ENCODE measurements around the gene PTGS2. TPM values are rescaled to one million over a fixed set of nuclear protein-coding genes. Genes with fewer than 3 reads are reported as not detected.
"Not testable (repeated sequence)": the region's sequence is repeated elsewhere in the genome, so short reads cannot be mapped to it uniquely, and the experiment has no call there.

The PTGS2 gene
- total RNA-seq, 1 experiment from 2014 or later, result 0.37 TPM

DNA sequence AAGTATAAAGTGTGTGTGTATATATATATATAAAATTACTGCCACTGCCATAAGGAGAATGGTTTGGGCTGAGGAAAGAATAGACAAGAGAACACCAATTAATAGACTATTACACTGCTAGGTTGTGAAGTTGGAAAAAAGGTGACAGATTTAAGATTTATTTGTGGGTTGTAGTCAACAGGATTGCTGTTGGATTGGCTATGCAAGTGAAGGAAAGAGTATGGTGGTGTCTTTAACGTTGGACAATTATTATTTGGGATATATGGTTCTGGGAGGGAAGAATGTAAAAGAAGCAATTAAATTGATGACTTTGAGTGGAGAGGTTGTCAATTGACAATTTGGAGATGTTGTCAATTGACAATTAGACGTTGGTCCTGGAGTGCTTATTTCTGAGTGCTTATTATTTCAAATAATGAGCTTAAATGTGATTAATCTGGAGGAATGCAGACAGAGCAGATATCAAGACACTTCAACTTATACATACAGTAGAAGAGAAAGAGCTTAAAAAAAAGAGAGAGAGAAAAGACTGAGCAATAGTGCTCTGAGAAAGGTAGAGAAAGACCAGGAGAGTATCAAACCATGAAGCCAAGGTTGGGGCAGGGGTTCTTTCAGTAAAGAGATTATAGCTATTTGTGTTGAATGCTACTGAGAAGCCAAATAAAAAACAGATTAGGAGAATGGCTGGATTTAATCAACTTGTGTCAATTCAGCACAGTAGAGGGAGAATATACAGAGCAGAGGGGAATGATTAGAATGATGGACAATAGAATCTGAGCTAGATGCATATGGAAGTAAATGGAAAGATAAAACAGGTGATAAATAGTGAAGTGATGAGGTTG, 9.7 kb downstream of the PTGS2 start:
- H2BK20ac ChIP-seq (ENCODE audit: low read depth, low read length, poor library complexity, severe bottlenecking), result no peak overlapping the region
- no peaks in the 10 kb centered on the region for H3K27me3 ChIP-seq (ENCODE audit: insufficient read depth, low read length)
- H2BK5ac ChIP-seq (ENCODE audit: insufficient read length, low read length), result no peak overlapping the region
- DNase-seq, result no peak
- H3K4me1 Mint-ChIP-seq, result no peaks in the 10 kb centered on the region
- H3K79me1 ChIP-seq (ENCODE audit: insufficient read depth, low read depth, low read length, poor library complexity, severe bottlenecking), result no peaks in the 10 kb centered on the region
- WGBS (ENCODE audit: extremely low coverage, insufficient read length, low lambda C conversion rate), result no CpG with 5 or more reads among the region's 2 CpGs
- H4K5ac ChIP-seq (ENCODE audit: insufficient read length, low read depth, low read length), result no peak overlapping the region
- no peaks in the 10 kb centered on the region for H3K9me3 ChIP-seq (ENCODE audit: control insufficient read depth, low read depth, low read length)
- no peak overlapping the region for H2AK5ac ChIP-seq (ENCODE audit: insufficient read length, low read length)
- H3K27ac ChIP-seq (ENCODE audit: insufficient read length, low read depth, low read length), result no peak overlapping the region
- H4K91ac ChIP-seq (ENCODE audit: insufficient read length, low read depth, low read length), result no peak overlapping the region
- no peak overlapping the region for H3K14ac ChIP-seq (ENCODE audit: insufficient read depth, low read length)
- no peak overlapping the region for H3K18ac ChIP-seq (ENCODE audit: insufficient read length, low read depth, low read length)
- no peaks in the 10 kb centered on the region for H3K4me1 ChIP-seq (ENCODE audit: insufficient read depth, low read length)
- no peak overlapping the region for H2BK15ac ChIP-seq (ENCODE audit: low read depth, low read length)
- no peak overlapping the region for H2BK120ac ChIP-seq (ENCODE audit: low read depth, low read length, poor library complexity, severe bottlenecking)
- H3K23ac ChIP-seq (ENCODE audit: insufficient read length, low read depth, low read length), result no peak overlapping the region
- H3K23me2 ChIP-seq (ENCODE audit: insufficient read length, low read depth, low read length, poor library complexity, severe bottlenecking), result no peaks in the 10 kb centered on the region
- no peak overlapping the region for H3T11ph ChIP-seq (ENCODE audit: low read length)
- H3K36me3 Mint-ChIP-seq (ENCODE audit: insufficient read depth in 1 of 3, low read depth in 3 of 3), result no peaks in the 10 kb centered on the region; a peak in 1 of 7 replicates
- no peak overlapping the region for H3K9ac ChIP-seq (ENCODE audit: extremely low read depth, insufficient read length, low read length)
- H3K27ac Mint-ChIP-seq, result no peak overlapping the region
- H3K4me2 ChIP-seq (ENCODE audit: insufficient read depth, insufficient read length, low read length), result no peak overlapping the region
- no peak overlapping the region for H3K4ac ChIP-seq (ENCODE audit: low read depth, low read length)
- H3K9me3 Mint-ChIP-seq, result no peaks in the 10 kb centered on the region
- no peaks in the 10 kb centered on the region for H4K20me1 ChIP-seq (ENCODE audit: control insufficient read depth, insufficient read depth, insufficient read length)
- no peak overlapping the region for H2BK12ac ChIP-seq (ENCODE audit: insufficient read length, low read depth, low read length)
- no peak overlapping the region for H3K4me3 Mint-ChIP-seq
- H2AFZ ChIP-seq (ENCODE audit: low read length), result no peak overlapping the region
- no peaks in the 10 kb centered on the region for H3K27me3 Mint-ChIP-seq (ENCODE audit: low read depth)
- H3K56ac ChIP-seq (ENCODE audit: insufficient read length, low read depth, low read length), result no peak overlapping the region
- TF ChIP-seq, protein P1, sequence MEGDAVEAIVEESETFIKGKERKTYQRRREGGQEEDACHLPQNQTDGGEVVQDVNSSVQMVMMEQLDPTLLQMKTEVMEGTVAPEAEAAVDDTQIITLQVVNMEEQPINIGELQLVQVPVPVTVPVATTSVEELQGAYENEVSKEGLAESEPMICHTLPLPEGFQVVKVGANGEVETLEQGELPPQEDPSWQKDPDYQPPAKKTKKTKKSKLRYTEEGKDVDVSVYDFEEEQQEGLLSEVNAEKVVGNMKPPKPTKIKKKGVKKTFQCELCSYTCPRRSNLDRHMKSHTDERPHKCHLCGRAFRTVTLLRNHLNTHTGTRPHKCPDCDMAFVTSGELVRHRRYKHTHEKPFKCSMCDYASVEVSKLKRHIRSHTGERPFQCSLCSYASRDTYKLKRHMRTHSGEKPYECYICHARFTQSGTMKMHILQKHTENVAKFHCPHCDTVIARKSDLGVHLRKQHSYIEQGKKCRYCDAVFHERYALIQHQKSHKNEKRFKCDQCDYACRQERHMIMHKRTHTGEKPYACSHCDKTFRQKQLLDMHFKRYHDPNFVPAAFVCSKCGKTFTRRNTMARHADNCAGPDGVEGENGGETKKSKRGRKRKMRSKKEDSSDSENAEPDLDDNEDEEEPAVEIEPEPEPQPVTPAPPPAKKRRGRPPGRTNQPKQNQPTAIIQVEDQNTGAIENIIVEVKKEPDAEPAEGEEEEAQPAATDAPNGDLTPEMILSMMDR (conservative IDR thresholded peaks at IDR 0.05), result no peak
- no peaks in the 10 kb centered on the region for H3K79me2 ChIP-seq (ENCODE audit: insufficient read depth, low read length)
- H4K8ac ChIP-seq (replicated peaks; ENCODE audit: insufficient read length, low read depth, low read length), result no peak overlapping the region

DNA sequence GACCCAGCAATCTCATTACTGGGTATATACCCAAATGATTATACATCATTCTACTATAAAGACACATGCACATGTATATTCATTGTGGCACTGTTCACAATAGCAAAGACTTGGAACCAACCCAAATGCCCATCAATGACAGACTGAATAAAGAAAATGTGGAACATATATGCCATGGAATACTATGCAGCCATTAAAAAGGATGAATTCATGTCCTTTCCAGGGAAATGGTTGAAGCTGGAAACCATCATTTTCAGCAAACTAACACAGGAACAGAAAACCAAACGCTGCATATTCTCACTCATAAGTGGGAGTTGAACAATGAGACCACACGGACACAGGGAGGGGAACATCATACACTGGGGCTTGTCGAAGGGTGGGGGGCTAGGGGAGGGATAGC, 10.4 kb downstream of the PTGS2 start:
- not testable (repeated sequence) for H3K18ac ChIP-seq (ENCODE audit: insufficient read length, low read depth, low read length); H2BK15ac ChIP-seq (ENCODE audit: low read depth, low read length); H2BK5ac ChIP-seq (ENCODE audit: insufficient read length, low read length); H4K20me1 ChIP-seq (ENCODE audit: control insufficient read depth, insufficient read depth, insufficient read length); H4K8ac ChIP-seq (replicated peaks; ENCODE audit: insufficient read length, low read depth, low read length); H3K79me2 ChIP-seq (ENCODE audit: insufficient read depth, low read length); H3K23me2 ChIP-seq (ENCODE audit: insufficient read length, low read depth, low read length, poor library complexity, severe bottlenecking); H2BK120ac ChIP-seq (ENCODE audit: low read depth, low read length, poor library complexity, severe bottlenecking); H3K27ac ChIP-seq (ENCODE audit: insufficient read length, low read depth, low read length); H3K27ac Mint-ChIP-seq; H3K14ac ChIP-seq (ENCODE audit: insufficient read depth, low read length); H3K4me1 Mint-ChIP-seq; H2AFZ ChIP-seq (ENCODE audit: low read length); H3K27me3 ChIP-seq (ENCODE audit: insufficient read depth, low read length); H3K9ac ChIP-seq (ENCODE audit: extremely low read depth, insufficient read length, low read length); H3K79me1 ChIP-seq (ENCODE audit: insufficient read depth, low read depth, low read length, poor library complexity, severe bottlenecking); DNase-seq; H3K9me3 Mint-ChIP-seq; H3K4me3 Mint-ChIP-seq; H2AK5ac ChIP-seq (ENCODE audit: insufficient read length, low read length); H3K27me3 Mint-ChIP-seq (ENCODE audit: low read depth); H3K4me2 ChIP-seq (ENCODE audit: insufficient read depth, insufficient read length, low read length); H4K5ac ChIP-seq (ENCODE audit: insufficient read length, low read depth, low read length); H2BK12ac ChIP-seq (ENCODE audit: insufficient read length, low read depth, low read length); H2BK20ac ChIP-seq (ENCODE audit: low read depth, low read length, poor library complexity, severe bottlenecking); H3K23ac ChIP-seq (ENCODE audit: insufficient read length, low read depth, low read length); H3K9me3 ChIP-seq (ENCODE audit: control insufficient read depth, low read depth, low read length); H3K4ac ChIP-seq (ENCODE audit: low read depth, low read length); H3K4me1 ChIP-seq (ENCODE audit: insufficient read depth, low read length); H3K36me3 Mint-ChIP-seq (ENCODE audit: insufficient read depth in 1 of 3, low read depth in 3 of 3); H4K91ac ChIP-seq (ENCODE audit: insufficient read length, low read depth, low read length); H3T11ph ChIP-seq (ENCODE audit: low read length); H3K56ac ChIP-seq (ENCODE audit: insufficient read length, low read depth, low read length)
- no CpG with 5 or more reads among the region's 3 CpGs for WGBS (ENCODE audit: extremely low coverage, insufficient read length, low lambda C conversion rate)
